HG03571 (cell line): ENCODE data around the gene FLVCR2.
A peak's percentile ranks its signal among the peaks of the same experiment; 100 is the strongest.

Source experiments
- ATAC-seq: cut with Tn5 transposase; IDR thresholded peaks from one replicate; pipeline ENCODE4 v1.9.1; 2021; ENCODE audit not compliant: unreplicated experiment

FLVCR2 gene

GRCh38 chr14:75578102-75578785 lies at the start of gene FLVCR2:
Gene FLVCR2, plus strand, starts transcription at chr14:75578620. Its CDS starts 353 bp downstream, at chr14:75578973.
- ATAC-seq = no peak

DNA sequence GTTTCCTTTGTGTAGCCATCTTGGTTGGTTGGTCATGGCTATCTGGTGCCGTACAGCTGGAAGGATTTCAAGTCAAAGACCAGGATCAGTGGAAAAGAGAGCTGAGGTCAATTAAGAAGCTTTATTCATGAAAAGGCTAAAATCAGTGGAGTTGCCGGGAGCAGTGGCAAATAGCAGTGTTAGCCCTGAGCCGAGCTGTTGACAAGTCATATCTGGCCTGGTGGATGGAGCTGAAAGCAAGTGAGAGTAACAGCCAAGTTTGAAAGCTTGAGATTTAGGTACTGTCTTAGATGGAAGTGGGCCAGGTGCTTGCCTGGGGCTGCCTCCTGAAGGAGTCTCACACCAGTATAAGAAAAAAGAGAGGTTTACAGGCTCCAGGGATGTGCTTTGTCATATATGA lies 47.2 kb upstream of the FLVCR2 start:
- no peak for ATAC-seq

DNA sequence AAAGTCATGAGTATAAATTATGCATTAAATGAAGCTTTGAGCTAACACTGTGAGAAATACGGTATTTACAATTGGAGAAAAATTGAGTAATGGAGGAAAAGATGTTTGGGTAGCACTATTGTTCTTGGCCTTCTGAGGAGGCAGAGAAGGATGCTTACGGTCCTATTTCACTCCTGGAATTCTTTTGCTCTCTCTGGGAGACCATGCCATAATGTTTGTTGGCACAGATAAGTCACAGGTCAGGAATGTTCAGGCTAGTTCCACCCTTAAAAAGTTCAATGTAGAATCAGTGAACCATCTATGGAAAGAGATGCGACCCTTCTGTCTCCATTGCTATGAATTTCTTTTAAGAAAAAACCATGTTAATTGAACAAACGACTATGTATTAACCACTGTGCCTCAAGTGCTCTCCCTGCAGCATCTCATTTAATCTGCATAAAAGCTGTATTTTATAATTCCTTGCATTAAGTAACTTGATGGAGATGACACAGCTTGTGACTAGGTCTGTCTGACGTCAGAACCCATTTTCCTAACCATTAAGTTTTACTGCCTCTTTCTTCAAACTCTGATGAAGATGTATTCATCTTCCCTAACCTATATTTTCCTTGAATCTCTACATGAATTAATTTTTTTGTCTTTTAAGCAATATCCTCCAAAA lies 46.6 kb upstream of the FLVCR2 start:
- ATAC-seq = no peak

- no peak for ATAC-seq
These were observed 44.4 kb upstream of the FLVCR2 start for GRCh38 chr14:75533791-75534555.

DNA sequence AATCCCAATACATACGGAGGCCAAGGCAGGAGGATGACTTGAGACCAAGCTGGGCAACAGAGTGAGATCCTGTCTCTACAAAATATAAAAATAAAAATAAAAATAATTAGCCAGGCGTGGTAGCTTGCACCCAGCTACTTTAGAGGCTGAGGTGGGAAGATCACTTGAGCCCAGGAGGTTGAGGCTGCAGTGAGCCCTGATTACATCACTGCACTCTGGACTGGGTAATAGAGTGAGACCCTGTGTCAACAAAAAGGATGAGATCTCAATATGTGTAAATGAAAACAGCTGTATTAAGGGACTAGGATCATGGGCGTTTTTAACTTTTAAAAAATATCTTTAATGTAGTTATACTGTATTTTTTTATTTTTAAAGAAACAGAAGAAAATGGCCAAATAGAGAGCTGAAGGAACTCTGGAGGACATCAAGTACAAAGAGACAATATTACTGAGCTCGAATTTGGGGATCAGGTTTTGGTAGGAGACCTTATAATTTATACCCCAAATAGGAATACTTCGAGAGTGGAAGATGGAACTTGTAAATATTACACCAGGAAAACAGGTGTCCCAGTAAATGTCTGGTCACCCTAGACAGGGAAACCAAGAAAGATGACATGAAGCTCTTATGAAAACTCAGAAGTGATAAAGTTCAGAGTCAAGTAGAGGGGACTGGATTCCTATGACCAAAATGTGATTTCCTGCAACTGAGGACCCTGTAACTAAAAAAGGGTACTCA lies 43.1 kb upstream of the FLVCR2 start:
- ATAC-seq = no peak

- ATAC-seq = no peak
These were observed 41.3 kb upstream of the FLVCR2 start for GRCh38 chr14:75537071-75537470.

- no peak for ATAC-seq
These were observed 39.3 kb upstream of the FLVCR2 start for GRCh38 chr14:75539162-75539560.

DNA sequence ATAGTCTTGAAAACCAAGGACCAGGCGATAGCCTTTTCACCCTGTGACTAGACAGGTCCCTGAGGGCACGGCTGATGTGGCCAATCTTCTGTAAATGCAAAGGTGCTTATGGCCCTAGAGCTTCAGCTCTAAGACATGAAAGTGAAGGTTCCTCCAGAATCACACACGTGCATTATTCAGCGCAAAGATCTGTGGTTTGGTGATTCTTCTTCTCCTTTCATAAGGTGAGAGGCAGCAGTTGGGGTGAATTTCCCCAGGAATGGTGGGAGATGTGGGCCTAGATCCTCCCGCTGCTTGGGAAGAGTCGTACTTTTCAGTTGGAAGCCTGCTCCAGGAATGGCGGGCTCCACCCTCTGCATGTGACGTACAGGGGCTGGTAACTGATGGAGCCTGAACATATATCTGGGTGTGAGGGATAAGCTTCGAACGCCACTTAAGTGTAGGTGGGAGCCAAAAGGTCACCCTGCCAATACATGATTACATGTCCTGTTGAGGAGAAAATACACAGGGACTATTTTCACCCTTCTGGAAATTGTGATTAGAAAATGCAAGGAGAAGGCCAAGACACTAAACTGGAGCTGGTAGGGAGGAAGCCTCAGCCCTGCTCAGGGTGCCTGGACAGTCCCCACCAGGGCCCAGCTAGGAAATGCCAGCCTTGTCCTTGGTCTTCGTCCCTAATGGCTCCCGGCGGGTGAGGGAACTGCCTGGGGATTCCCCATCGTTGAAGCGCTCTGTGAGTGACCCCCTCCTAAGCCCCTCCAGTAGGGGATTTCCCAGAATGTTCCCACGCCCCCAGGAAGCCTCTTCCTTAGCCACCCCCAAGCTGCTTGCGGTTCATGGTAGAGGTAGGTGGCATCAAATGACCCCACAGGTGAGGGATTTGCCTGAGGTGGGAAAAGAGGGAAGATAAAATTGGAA lies 38.6 kb upstream of the FLVCR2 start:
- ATAC-seq = peak; percentile 51

- ATAC-seq = no peak
These were observed 38.0 kb upstream of the FLVCR2 start for GRCh38 chr14:75540479-75540851.

DNA sequence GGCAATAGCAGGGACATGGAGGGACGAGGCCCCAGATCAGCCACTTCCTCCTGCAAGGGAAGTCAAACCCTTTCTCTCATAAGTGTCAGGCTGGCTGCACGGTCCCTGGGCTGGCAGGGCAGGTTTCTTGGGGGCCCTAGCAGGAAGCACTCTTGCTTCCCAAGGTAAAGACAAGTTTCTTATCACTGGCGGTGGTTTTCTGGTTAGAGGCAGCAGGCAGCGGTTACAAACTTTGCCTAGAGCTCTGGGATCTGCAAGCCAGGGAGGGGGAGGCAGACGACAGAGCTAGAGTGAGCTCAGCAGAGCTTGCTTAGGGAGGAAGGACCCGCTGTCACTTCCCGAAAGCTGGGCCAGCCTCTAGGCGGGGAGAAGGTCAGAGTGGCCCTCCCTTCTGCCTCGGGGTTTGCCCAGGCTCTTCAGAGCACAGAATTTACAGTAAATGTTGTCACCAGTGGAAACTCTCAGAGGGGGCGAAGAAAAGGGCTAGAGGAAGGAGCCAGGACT lies 35.8 kb upstream of the FLVCR2 start:
- ATAC-seq = peak; percentile 39

DNA sequence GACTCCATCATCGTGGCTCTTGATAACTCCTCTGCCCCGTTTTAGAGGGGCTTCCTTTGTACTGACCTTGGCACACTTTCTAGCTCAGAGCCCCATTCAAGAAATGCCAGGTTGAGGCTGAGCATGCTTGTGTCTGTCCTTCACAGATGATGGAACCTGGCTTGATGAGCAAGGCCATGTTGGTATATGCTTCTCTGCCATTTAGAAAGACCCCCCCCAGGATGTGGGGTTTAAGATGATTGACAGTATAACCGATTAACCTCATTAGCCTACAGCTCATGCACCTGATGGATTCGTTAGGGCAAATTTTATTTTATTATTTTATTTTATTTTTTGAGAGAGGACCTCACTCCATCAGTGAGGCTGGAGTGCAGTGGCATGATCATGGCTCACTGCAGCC lies 35.2 kb upstream of the FLVCR2 start:
- no peak for ATAC-seq

DNA sequence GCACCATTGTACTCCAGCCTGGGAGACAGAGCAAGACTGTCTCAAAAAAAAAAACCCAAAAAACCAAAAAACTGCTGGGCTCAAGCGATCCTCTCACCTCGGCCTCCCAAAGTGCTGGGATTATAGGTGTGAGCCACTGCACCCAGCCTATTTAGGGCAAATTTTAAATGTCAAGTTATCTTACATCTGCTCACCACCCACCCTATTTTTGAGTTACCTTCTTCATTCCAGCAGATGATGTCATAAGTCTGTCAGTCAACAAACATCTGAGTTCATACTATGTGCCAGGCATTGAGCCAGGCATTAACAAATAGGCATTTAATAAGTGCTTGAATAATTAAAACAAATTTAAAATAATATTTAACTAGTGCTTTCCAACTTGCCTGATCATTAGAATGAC lies 34.6 kb upstream of the FLVCR2 start:
- ATAC-seq = no peak

DNA sequence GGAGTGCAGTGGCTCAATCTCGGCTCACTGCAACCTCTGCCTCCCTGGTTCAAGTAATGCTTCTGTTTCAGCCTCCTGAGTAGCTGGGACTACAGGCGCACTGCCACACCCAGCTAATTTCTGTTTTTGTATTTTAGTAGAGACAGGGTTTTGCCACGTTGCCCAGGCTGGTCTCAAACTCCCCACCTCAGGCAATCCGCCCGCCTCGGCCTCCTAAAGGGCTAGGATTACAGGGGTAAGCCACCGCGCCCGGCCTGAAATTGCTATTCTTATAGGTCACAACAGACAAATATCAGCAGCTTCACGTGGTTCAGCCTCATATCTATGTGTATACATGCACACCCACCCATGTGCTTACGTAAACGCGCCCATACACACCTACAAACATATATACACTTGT lies 32.5 kb upstream of the FLVCR2 start:
- no peak for ATAC-seq

DNA sequence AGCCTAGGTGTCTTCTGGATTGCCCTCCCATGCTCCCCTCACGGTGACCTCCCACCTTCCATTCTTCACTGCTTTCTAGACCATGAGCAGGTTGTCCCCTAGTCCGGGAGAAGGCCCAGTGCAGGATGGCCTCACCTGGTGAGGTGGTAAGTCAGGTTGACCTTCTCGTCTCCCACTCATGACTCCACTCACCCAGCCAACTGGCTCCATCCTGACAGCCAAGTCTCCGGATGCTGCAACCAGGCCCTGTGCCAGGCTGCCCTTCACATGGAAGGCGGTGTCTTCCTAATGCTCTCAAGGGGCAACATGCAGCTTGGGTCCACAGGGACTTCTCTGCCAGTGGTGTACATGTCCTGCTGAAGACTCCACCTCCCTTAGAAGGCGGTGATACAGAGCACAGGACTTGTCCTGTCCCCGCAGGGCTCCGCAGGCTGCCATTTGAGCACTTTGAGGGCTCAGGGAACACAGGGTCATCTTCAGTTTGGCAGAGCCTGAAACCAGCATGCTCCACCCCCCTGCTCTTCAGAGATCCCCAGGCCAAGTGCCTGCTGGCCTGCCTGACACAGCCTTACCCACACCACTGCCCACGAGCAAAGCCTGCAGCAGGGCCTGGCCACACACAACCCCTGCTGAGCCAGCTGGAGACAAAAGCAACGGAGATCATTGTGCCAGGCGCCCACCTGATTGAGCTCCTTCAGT lies 30.7 kb upstream of the FLVCR2 start:
- ATAC-seq = no peak

DNA sequence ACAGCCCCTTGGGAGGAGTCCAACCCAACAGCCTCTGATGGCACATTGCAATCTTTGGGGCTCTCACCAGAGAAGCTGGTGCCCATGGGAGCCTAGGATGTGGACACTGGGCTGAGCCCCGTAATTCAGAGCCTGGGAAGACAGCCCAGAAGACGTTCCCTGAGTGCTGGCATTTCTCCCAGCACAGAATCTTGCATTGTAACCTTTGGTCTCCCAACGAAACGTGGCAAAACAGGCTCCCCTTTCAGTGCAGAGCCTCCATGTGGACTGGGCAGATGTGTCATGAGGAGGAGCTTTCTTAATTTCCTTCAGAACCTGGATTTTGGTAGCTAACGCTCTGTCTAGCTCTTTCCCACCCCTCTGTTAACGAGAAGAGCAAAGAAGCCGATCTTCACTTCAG lies 29.9 kb upstream of the FLVCR2 start:
- no peak for ATAC-seq

GRCh38 chr14:75549169-75549568 lies 29.3 kb upstream of the FLVCR2 start:
- ATAC-seq = no peak

DNA sequence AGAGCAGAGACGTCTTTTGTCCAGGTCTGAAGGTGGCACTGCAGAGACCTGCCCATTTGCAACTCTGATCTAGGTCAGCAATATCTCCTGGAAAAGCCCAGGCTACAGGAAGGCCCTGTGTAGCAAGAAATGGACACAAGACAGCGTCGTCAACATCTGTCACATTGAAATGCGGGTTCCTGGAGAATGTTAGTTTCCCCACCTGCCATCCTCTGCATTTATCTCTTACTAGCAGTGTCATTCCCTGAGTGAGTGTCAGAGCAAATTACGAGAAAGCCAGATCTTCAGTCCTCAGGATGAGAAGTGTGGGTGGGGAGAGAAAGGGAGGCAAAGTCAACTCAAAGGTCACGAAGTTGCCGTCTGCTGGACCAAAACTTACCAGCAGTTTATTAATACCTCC lies 27.4 kb upstream of the FLVCR2 start:
- ATAC-seq = no peak

- ATAC-seq = no peak
These were observed 25.3 kb upstream of the FLVCR2 start for GRCh38 chr14:75553157-75553556.

DNA sequence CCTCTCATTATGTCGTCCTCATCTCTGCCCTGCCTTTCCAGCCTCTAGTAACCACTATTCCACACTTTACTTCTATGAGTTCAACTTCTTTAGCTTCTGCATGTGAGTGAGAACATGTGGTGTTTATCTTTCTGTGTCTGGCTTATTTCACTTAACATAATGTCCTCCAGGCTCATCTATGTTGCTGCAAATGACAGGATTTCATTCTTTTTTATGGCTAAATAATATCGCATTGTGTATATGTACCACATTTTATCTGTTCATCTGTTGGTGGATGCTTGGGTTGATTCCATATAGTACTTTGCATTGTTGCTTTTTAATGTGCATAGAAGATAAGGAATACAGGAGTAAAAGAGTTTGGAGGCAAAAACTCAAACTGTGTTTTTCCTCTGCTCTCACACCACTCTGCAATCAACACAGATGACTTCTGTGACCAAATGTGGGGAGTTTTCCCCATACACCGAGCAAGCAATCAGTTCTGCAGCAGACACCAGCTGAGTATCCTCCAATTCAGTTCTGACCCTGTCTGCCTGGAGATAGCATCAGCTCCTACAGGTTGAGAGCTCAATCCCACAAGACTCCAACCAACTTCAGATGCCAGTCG lies 24.6 kb upstream of the FLVCR2 start:
- ATAC-seq = no peak
